Endothelial cell of hepatic sinusoid (primary cell): ENCODE results near the gene CHRM1.

Source experiments
- in situ Hi-C: cut with HindIII; loops from 2 replicates; pipeline ENCODE4 v1.10.0; 2017; ENCODE audit warnings: low sequenced_read_pairs

CHRM1 gene

DNA sequence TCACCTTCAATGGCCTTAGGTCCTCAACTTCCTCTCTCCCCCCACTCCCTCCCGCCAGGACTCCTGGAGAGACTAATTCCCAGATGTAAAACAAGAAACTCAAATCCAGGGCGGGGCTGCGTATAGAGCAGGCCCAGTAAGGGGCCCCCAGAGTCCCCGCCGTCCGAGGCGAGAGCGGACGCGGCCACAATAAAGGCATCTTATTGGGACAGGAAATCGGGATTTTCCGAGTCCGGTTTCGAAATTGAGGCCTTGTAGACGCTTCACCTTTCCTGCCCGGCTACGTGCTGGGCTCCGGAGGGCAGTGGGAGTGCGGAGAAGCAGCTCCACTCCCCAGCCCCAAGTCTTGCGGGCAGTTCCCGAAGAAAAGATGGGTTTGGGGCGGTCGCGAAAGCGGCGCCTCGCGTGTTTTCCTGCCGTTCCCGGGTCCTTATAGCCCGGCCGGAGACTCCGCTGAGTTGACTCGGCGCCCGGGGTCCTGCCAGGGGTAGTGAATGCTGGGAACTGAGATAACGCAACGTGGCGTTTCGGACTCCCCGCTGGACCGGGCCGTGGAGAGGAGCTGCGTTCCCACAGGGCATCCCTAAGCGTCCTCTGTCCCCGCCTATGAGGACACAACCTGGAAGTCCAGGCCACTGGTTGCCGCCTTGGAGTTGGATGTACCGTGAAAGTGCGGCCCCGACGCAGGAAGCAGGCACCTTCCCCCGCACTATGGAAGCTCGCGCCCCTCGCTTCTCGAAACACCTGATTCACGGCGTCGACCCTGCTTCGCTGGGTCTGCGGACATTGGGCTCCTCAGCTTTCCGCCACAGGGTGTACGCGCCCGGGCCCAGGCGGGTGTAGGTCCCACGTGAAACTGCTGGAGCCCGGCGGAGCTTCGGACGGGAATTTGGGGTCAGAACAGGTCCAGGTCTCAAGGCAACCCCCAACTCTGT, 4.8 kb upstream of the CHRM1 start:
- in situ Hi-C loops, result no loop called here

DNA sequence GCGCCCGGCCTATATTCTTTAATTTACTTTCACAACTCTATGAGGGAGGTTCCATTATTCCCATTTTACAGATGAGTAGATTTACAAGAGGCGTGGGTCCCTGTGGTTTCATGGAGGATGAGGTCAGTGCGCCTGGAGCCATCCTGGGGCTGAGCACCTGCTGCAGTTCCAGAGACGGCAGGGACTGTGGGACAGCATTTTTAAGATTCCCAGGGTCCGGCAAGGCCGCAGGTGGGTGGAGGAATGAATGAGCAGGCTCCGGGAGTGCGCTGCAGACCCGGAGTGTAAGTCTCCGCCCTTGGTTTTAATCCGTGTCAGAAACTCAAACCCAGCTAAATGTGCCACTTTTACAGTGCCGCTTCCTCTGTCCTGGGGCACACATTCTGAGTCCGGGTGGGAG, 4.1 kb upstream of the CHRM1 start:
- in situ Hi-C loops, result no loop called here

DNA sequence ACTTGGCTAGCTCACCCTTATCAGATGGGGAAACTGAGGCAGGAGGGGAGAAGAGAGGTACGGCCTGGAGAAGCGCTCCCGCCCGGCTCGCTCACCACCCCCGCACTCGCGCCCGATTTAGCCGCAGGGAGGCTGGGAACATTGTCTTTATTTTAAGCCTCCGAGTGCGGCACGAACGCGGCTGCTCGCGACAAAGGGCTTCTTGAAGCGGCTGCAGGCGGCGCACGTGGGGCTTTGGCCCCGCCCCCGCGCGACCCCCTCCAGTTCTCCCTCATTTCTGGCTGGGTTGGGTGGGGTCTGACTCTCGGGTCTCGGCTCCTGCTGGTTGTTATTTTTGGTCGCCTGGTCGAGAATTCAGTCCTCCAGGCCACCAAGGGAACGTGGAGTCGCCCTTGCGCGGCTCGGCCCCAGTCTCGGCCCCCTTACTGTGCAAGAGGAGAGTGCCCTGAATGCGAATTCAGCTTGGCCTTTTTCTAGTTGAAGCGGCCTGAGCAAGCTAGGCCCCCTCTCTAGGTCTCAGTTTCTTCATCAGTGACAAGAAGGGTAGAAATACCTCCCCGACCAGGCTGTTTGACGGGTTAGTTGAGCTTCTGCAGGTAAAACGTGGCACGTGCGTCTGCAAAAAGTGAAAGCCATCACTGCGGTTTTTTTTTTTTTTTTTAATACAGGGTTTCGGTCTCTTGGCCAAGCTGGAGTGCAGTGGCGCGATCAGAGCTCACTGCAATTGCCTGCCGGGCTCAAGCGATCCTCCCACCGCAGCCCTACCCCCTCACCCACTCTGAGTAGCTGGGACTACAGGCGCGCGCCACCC, 2.6 kb upstream of the CHRM1 start:
- in situ Hi-C loops, result no loop called here

DNA sequence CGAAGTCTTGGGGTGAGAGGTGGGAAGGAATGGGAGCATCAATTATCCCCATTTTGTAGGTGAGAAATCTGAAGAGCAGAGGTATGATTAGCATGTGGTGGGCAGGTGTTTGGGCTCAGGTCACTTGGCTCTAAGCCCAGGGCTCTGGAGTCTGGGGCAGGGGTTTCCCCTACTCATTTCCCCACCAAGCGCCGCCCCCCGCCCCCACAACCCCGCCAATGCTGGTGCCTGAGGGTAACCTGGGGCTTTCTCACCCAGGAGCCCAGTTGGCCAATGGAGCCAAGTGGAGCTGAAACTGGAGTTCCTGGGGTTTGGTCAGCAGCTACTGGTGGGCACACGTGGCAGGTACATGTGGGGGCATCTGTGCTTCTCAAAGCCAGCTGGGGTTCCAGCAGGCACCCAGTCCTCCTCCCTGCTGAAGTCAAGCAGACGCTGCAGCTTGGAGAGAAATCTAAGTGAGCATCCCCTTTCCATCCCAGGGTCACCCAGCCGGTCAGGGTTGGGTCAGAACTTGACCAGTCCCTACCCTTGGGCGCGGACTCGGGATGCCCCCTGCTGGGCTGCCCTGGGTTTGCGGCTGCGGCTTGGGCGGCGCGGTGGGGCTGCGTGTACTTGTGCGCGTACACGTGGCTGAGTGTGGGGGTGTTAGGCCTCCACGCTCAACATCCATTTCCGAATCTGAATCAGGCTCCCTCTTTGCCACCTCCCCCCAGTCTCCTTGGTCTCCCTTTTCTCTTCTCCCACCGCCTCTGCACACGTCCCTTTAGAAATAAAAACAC, 1.7 kb upstream of the CHRM1 start:
- in situ Hi-C loops, result no loop called here

DNA sequence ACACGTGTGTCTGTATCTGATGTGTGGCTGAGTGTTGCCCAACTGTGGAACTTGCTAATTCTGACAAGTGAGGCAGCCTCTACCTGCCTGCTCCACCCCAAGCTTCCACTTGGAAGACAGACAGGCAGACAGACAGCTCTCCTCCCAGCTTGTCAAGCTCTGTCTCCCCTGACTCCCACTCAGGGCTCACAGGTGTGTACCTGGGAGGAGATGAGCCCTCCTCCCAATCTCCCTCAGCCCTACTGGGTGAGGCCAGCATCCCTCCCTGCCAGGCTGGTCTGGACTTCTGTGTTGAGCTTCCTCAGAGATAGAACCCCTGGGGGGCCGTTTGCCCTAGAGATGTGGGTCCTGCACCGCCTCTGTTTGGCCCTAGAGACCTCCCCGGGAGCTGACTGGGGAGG, 1.0 kb upstream of the CHRM1 start:
- in situ Hi-C loops, result no loop called here

DNA sequence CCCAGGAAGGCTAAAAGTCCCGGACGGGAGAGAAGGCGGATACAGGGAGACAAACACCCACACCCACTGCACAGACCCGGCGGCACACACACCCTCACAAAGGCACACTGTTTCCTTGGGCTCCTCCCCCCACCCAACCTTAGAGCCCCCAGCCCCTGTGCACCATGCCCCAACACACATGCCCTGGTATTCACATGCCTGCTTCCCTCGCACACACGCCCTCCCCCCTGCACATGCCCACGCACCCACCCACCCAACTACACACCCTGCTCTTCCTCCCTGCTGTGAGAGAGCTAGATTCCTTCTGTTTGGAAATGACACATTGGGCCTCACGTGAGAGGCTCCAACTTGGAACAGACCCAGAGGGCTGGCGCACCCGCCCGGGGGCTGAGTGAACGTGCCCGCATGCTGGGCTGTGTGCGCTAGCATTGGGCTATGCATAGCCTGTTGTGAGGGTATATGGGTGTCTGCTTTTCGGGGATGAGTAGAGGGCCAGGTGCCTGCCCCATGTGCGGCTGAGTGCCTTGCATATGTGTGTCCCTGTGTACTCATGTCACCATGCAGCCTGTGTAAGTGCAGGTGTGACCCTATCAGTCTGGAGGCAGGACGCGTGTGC, 518 bp upstream of the CHRM1 start:
- in situ Hi-C loops, result no loop called here

DNA sequence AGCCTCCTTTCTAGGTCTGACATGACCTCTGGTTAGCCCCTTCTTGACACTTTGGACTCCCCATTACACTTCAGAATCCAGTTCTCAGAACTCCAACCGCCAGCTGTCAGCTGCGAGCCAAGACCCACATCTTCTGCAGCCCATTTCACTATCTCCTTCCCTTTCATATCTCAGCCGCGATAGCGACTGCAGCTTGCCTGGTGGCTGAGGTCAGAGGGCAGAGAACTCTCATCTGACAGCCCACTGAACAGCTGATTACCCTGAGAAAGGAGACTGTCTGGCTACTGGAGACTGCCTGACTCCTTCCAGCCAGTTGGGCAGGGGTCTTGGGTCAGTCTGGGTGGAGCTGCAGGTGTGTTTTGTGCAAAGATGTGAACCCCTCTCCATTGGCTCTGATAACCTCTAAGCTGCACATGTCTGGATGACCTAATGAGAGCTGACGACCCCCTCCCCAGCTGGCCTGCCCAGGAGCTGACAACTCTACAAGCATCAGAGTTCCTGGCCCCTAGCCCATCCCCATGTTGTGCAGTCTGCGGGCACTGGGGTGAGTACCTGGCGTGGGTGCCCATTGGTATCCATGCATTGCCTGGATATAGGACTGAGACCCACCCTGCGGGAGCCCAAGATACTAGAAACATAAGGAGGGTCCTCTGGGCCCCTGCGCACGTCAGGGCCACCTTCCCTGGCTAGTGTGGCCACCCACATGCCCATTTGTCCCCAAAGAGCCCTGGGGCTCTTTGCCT, 1.1 kb downstream of the CHRM1 start:
- in situ Hi-C loops, result no loop called here

DNA sequence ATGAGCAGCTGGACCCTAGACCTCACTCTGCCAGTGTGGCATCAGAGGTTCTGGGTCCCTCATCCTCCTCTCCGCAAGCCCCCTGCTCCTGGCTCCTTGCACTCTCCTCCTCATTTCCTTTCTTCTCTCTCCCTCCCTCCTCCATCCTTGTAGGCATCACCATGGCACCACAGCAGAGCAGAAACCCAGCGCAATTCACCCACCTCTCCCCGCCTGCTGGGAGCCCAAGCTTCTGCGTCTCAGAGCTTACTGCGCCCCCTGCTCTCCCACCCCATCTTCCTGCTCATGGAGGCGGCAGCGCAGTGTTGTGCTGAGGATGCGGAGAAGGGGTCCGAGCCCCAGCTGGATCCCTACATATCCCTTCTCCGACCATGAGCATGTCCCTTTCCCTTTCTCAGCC, 1.7 kb downstream of the CHRM1 start:
- in situ Hi-C loops, result no loop called here

DNA sequence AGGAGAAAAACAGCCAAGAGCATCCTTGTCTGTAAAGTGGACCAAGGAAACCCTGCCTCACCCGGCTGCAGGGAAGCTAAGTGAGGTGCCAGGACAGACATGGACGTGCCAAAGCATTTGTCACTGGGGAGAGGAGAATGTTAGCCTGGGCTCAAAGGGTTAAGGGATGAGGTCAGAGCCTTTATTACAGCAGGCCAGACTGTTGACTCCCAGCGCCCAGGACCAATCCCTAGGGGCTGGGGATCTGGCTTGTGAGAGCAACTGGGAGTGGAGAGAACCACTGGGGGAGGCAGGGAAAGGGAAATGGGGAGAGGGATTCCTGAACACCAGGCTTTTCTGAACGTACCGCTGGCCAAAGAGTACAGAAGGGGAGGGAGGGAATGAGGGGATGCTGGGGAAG, 2.6 kb downstream of the CHRM1 start:
- in situ Hi-C loops, result no loop called here

DNA sequence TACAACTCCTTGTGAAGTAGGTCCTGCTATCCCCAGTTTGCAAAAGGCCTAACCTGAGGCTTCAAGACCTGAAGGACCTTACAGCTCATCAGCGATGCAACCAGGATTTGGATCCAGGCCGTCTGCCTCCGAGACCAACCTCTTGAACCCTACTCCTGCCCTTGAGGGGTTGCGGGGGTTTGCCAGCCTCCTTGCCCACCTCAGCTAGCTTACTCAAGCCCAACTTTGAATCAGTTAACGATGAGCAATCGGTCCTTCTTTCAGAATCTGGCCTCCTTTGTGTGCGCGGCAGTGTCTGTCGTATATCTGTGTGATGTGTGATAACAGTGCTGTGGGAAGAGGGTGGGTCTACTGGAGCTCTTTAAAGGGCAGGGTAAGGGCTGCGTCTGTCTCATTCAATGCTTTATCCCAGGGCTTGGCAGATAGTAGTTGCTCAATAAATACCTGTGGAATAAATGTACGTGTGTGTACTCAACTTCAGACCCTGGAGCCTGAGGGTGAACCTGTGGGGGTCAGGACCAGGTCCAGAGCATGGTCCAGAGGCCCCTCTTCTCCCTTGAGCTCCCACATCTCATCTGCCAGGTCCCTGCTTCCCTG, 3.2 kb downstream of the CHRM1 start:
- in situ Hi-C loops, result no loop called here

DNA sequence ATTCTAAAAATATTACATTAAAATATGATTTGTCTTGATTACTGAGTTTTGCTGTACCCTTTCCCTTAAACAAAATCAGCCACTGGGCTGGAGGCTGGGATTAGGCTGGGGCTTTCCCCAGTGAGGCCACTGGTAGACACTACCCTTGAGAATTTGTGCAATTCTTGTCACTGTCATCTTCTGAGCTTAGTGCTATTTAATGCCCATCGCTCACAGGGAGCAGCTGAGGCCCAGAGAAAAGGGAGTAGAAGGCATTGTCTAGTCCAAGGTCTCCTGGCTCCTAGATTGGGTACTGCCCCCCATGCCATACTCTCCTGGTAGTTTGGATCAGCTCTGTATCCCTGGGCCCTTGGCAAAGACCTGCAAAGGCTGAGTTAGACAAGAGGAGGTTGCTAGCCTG, 6.7 kb downstream of the CHRM1 start:
- in situ Hi-C loops, result no loop called here

DNA sequence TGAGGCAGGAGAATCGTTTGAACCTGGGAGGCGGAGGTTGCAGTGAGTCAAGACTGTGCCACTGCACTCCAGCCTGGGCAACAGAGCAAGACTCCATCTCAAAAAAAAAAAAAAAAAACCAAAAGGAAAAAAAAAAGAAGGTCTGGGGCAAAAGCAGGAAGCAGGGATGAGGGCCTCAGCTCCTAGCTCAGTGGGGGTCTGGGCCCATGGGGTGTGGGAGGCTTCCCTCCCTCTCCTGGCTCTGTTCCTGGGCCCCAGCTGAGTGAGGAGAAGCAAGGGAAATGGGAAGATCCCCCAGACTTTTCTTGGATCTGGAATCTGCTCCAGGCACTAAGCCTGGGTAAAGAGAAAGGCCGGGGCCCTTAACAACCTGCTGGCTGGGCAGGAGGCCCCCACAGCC, 8.9 kb downstream of the CHRM1 start:
- in situ Hi-C loops, result no loop called here

DNA sequence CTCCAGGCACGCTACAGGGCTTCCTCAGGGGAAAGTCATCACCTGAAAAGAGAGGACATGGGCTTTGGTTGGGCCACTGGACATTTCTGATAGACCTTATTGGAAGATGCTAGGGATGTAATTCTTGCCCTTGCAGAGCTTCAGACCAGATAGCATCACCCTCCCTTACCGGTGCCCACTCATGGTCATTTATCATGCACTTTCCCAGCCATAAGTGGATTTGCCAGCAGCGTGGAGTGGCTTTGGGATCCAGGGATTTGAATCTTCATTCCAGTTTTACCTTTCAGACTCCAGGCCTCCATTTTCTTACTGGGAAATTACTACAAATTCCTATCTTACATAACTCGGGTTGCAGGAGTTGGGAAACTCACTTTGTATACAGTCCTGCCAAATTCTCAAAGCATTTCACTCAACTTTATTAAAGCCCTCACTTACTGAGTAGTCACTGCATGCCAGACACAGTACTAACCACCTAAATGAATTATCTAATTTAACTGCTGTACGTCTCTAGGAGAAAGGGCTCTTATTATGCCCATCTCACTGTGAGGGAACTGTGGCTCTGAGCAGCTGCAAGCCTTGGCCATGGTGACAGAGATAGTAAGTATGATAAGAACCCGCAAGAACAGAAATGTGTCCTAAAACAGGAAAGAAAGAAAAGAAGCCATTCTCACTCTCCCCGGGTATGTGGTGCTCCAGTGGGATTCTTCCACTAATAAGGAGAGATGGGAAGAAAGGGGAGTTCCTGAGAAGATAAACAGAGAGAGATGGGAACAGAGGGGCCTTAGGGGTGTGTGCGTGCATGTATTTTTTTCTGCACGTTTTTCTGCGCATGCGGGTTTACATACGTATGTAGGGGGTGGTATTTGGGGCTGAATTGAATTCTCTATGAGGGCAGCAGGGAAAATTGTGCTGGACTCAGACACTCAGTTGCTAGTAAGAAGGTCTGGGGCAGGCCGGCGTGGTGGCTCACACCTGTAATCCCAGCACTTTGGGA, 9.7 kb downstream of the CHRM1 start:
- in situ Hi-C loops, result no loop called here

DNA sequence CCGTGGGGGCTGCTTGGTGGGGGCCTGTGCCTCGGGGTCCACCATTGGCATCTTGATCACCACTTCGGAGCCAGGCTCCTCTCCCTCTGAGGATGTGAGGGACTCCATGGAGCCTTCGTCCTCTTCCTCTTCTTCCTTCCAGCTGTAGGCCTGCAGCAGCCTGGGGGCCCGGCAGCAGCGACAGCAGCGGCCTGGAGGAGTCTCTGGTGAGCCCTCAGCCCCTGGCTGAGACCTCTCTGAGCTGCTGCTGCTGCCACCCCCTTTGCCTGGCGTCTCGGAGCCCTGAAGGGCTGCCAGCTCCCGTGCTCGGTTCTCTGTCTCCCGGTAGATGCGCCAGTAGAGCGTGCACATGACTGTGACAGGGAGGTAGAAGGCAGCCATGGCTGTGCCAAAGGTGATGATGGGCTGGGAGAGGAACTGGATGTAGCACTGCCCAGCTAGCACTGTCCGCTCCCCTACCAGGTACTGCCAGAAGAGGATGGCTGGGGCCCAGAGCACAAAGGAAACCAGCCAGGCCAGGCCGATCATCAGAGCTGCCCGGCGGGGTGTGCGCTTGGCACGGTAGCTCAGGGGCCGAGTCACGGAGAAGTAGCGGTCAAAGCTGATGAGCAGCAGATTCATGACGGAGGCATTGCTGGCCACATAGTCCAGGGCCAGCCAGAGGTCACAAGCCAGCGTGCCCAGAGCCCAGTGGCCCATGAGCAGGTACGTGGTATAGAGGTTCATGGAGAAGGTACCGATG, 10.9 kb downstream of the CHRM1 start:
- in situ Hi-C loops, result no loop called here

DNA sequence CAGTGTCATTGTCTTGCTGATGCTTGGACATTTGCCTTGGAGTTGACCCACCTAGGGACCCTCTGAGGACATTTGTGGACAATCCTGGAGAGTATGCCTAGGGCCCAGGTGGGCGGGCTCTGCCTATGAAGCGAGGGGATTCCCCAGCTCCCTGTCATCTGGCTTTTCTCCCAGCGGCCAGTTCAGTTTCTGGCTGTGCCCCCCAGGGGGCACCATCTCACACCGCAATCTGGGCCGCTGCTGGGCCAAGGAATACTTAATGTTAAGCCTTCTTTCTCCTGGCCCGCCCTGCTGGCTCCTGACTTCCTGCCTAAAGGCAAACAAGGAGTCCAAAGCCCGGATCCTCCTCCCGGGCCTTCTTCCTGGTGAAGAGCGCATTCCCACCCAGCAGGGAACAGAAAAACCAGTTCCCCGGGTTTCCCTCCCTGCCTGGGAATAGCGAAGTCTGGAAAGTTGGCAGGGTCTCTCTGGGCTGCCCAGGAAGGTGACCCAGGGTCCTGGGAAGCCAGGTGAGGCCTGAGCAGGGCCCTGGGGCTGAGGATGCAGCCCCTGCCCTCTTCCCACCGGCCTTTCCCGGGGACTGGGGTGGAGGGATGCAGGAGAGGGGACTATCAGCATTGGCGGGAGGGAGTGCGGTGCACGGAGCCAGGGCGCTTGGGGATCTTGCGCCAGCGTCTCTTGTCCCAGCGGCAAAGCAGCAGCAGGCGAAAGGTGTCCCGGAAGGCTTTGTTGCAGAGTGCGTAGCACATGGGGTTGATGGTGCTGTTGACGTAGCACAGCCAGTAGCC, 11.9 kb downstream of the CHRM1 start:
- in situ Hi-C loops, result loop anchor here (10.0 kb wide), 1 partner anchor 96 kb away; no protein-coding TSS in a partner anchor

DNA sequence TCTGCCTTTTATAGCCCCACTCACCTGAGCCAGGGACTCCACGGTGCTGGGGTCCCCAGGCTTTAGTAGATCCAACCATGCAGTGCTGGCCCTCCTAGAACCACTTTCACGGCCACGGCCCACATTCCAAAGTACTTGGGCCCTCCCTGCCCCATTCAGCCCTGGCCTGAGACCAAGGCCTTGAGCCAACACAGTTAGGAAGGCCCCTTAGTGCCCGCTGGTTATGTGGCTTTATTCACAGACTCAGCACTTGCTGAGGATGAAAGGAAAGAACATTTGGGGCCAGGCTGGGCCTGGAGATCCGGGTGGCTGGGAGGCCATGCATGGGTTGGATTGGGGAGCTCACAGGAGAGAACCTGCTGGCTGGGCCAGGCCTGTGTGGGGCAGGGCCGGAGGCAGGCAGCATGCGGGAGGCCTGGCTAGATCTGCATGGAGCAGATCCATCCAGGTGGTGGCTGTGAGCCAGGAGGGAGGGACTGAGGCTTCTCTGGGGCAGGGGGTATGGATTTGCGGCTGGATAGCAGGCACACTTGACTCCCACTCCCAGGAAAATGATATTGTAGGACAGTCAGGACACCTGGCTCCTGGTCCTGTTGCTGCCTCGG, 12.6 kb downstream of the CHRM1 start:
- in situ Hi-C loops, result loop anchor here (10.0 kb wide), 1 partner anchor 96 kb away; no protein-coding TSS in a partner anchor
